SIG-M5 treated with dmso at 0.1 percent for 504 hours (cell line): ENCODE data around the gene NTF3.

ENCODE experiments used
- DNase-seq: peaks from one replicate; lab custom pipeline; 2025; ENCODE audit not compliant: unreplicated experiment; lab: John Stamatoyannopoulos, UW

The NTF3 gene

GRCh38 chr12:5432011-5432400, at the start of gene NTF3:
Gene NTF3 (plus strand): TSS chr12:5432108. CDS start chr12:5432325, 217 bp downstream.
- no peak for DNase-seq

- no peak for DNase-seq
These were observed 47.9 kb upstream of the NTF3 start for GRCh38 chr12:5384015-5384414.

DNA sequence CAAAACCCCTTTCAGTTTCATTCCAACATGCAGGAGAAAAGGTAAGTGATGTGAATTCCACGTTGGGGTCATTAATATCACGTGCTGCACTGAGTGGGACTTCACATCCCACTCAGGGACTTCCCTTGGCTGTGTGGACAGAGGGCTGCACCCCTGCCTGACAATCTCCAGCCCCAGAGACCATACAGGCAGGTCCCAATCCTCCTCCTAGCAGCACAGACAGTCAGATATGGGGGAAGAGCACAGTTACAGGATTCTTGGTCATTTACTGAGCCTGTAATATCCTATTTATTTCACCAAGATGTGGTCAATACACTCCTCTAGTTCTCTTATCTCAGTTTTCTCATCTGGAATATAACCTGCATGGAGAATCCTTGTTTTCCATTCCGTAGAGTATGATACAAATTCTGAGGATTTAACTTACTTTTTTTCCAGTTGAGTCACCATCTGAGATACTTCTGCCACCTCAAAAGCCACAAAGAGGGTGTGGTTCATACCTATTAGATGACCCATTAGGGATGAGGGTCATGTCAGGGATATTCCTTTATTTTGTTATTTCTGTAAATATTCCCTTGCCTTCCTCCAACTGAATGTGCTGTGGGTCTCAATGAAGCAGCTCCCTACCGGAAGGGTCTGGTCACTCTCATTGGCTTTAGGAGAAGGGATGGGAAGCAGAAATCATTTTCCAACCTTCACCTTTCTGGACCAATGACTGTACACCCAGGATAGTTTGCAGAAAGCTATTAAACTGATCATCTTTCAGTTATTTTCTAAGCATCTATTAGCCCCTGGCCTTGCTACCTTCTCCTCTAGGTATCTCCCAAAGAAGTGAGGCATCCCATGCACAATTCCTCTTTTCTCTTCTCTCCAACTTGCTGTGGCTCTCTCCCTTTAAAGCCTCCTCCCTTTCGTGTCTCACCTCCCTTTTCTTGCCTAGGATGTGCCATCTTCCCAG, 43.0 kb upstream of the NTF3 start:
- DNase-seq = no peak

DNA sequence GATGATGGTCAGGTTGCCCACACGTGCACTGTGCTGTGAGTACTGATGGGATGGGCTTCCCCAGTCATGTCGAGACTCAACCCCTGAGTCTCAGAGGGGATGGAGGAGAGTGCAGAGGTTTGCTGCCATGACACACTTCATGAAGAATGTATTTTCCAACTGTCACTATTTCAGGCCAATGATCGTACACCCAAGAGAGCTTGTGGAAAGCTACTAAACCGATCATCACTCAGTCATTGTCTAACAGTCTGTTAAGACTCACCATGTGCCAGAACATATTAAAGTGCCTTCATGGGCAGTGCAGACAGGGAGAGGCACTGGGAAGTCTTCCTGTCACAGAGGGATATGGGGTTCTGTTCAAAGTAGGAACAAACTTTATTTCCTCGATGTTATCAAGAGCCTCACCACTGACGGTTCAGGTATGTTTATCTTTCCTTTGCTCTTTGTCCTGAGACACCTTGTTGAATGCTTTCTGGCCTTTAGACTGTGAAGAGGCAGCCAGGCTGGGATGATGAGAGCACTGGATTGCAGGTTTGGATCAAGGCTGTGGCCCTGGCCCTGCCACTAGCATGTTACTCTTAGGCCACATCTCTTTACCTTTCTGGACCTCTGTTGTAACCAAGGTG, 41.6 kb upstream of the NTF3 start:
- DNase-seq = no peak

DNA sequence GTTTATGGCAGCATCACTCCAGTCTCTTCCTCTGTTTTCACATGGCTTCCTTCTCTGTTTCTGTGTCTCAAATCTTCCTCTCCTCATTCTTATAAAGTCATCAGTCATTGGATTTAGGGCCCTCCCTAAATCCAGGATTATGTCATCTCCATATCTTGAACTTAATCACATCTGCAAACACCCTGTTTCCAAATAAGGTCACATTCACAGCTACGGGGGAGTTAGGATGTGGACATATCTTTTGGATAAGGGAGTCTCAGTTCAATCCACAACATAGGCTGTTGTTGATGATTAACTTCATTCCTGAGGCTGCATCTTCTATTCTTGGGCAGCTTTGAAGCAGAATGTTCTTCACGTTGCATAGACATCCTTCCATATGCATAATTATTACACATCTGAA, 40.3 kb upstream of the NTF3 start:
- DNase-seq = no peak

GRCh38 chr12:5392961-5393360, 38.9 kb upstream of the NTF3 start:
- no peak for DNase-seq

DNA sequence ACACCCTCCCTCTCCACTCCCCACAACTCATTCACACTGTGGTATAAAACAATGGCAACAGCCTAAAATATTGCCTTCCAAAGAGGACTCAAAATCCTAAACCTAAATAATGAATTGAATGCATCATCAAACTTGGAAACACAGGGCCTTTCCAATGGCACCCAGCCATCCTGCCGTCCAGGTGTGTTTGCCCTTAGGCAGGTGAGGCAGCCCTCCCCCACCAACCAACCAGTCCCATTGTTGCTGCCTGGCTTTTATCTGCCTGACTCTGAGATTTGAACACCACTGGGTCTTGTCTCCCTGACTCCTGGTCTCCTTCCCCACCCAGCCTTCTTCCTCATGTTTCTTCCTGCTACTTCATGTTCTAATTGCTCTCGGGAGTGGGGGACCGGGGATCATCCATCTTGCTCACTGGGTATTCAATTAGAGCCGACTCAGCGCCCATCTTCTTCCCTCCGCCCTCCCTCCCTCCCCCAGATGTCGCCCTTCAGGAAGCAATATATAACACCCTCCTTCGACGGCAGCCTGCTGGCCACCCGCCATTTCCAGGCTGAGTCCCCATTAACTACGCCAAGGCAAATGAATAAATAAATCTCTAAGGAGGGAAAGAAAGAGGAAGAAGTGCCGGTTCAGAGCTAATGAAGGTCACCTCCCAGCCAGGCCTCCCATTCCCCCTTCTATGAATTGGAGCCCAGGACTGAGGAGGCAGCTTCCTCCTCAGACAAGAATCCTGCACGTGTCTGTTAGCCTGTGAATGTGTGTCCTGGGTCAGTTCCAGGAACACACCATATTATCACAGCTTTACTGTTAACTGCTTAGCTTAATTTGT, 36.3 kb upstream of the NTF3 start:
- DNase-seq = no peak

DNA sequence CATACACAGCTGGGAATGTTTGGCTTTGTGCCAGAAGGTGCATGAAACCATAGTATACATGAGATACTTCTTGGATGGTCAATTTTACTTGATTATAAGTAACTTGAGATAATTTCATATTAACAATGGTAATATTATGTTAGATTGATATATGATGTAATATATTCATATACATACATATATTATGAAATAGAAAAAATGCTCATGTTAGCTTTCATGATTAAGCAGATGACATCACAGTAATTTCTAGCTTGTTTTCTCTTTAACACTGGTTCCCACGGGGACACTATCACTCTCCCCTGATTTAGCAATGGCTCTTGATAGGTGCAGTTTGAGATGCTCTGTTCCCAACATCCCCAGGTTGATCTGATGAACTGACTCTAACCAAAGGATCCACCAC, 35.4 kb upstream of the NTF3 start:
- DNase-seq = no peak

- DNase-seq = no peak
These were observed 32.6 kb upstream of the NTF3 start for GRCh38 chr12:5399266-5399665.

DNA sequence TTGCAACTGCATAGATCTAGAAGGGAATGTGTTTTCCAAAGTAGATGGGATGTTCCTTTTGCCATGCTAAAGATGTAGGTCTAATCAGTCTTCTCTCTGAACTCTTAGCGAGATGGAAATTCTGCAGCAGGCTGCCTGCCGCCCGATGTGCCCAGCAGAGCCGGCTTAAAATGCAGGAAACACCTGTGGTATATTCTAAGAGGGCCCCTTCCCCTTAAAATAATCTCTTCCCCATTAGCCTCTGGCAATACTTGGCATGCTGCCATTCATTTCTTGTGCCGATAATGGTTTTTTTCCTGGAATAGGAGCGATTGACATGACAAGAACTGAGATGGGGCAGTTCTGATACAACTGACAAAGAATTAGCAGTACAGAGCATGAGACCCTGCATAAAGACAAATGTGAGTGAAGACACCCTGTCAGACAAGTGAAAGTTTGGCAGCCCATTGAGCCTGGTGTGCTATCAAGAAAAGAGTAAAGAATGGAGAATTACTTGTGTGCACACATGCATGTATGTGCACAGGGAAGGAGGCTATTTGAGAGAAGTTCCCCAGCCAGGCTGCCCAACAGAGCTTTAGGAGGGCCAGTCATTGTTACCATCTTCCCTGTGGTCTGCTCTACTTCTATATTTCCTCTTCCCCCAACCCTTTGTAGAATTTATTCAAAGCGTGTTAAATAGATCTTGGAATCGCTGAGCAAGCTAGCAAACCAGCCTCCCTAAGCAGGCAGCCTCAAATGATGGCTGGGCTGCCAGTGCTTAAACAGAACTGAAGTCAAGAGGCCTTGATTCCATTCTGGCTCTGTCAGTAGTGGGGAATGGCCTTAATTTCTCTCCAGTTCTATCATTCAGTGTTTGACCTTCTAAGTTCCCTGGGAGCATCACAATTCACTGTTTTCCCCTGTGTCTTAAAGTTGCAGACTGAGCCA, 29.6 kb upstream of the NTF3 start:
- no peak for DNase-seq

DNA sequence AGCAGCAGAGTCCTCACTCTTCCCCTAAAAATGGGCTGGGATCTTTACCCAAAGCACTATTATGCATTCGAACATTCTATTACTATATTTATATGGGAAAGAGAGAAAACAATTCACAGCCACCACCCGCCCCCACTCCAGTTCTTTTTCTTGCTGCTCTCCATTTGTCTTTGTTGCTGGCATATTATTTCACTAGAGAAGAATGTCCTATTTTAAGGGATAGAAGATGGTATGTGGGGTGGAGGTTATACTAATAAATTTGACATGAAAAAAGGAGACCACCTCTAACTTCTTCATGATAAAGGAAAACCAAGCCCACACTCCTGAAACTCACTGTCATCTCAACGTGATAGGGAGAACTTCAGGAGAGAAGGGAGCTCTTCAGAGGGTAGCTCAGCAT, 28.5 kb upstream of the NTF3 start:
- no peak for DNase-seq

DNA sequence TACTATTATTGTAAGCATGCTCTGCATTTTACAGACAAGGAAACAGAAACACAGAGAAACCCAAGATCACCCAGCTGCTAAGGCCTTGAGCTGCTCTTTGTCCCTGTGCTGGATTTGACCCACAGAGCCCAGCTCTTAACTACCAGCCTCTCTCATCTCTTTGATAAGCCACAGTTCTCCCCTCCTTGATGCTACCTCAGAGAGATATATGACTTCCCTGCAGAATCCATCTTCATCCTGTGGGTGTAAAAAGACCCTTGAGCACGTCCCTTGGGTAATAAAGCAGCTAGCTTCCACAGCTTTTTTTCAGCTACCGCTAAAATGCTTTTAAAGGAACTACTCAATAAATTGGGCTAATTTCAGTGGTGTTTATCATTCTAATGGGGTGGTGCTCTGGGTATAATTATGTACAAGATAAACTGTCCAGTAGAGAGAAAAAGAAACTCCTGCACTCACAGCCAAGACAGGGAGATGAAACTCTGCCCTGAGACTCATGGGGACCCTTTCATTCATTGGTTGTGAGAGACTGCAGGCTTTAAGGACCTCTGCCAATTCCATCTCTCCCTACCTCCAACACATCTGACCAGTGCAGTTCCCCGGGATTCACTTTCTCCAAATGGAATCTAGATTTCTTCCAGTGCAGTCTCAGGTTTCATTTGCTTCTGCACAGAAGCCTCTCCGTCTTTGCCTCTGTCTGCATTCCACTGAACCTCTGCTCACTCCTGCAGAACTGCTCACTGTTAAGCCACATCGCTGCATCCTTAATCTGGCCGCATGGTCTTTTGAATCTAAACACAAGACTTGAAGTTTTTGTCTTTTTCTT, 24.7 kb upstream of the NTF3 start:
- no peak for DNase-seq

DNA sequence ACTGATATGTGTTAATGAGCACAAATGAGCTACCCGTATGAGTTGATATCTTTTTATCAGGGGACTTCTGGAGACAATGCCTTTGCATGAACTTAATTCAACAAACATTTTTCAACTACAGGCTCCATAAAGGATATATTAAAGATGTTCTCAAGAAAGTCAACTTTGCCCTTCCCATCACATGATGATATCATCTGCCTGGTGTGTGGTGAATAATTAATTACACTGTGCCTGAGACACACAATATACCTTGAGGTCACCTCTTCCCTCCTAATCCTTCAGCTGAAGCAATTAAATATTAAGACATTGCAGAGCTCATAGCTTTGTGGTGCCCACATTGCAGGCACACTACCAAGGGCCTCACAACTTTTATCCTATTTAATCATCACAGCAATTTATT, 22.3 kb upstream of the NTF3 start:
- DNase-seq = no peak

- no peak for DNase-seq
These were observed 15.3 kb upstream of the NTF3 start for GRCh38 chr12:5416571-5416970.

DNA sequence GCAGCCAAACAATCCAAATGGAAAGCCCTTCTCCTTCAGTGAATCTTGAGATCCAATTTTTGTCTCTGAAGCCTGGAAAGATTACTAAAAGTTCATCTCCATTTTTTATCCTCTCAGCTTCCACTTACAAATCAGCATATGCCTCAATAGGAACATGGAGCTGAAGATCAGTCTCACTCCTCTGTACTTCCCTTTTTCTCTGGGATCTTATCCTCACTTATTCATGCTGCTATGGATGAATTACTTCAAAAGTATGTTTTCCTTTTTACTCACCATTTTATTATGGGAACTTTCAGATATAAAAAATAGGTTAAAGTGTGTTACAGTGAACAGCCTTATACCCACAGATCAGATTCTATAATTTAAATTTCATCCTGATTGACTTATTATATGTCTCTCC, 14.4 kb upstream of the NTF3 start:
- DNase-seq = no peak

DNA sequence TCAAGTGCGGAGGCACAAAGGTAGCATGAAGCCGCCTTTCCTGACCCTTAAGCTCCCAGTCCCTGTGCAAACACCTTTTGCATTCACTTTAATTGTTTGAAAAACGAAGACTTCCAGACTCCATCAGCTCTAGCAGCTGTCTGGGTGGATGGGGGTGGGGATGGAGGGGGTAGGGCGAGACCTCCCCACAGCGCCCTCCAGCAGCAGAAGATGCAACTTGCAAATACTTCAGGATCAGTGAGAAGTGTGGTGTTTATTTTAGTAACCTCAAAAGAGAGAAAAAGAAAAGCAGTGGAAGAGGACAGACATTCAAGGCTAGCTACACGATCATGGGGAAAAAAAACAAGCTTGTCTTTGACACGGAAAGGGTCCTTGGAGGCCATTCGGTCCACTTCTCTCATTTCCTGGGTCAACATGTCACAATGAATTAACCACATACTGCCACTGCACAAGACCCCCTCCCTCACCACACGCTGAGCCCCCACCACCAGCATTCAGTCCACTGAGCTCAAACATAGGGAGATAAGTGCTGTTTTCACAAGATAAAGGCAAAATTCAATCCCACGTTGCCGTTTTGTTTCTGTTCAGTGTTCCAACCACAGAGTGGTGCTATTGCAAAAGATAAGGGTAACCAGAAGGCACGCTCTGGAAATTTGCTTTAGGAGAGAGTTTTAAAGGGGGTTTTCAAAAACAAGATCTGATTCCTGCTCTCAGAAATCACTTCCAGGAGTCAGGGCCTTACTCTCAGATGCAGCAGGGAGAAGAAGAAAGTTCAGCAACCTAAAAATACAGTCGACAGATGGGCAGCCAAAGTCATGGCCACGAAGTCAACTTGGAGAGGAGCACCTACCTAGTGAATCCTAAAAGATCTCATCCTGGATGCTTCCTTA, 3.3 kb upstream of the NTF3 start:
- no peak for DNase-seq

DNA sequence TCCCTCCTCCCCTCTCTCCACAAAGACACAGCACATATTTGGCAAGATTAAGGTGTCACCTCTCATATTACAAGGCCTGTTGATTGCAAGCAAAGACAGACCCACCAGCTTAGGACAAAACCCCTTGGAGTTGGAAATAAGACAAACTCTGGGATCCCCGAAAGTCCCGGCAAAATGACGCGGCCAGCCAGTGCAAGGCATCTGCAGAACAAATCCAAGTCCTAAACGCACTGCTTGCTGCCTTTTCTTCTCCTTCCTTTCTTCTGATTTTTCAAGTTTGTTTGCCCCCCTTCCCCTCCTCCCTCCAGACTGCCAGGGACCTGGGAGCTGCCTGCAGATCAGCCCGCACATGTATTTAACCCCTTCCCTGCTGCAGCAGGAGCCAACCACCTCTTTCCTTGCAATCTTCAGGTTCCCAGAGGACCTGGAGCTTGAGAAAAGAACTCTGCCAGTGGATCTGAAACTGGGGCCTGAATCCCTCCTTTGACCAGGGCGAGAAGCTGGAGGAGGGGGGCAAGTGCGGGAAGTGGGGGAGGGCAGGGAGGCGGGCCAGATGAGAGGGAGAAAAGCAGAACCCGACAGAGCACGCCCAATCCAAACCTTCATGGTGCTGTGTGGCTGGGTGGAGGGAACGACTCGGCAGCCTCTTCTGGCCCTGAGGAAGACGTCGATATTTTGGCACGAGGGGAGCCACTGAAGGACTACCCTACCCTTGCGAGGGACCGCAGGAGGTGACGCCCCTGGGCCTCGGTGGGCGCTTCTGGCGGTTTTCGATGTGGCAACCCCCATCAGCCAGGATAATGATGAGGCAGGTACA, 2.0 kb upstream of the NTF3 start:
- no peak for DNase-seq
